Parathyroid adenoma (tissue), 2 donors: Measurements from ENCODE around the gene FAM53C.

ENCODE experiments used
- H2AFZ ChIP-seq: fragments of 300-600 bp; sonication (generic); one replicate; pipeline ENCODE4 v1.7.0; 2017; ENCODE audit warnings: antibody characterized with exemption, mild to moderate bottlenecking
- H3K27ac ChIP-seq: fragments of 300-600 bp; sonication (generic); one replicate; pipeline ENCODE4 v1.7.0; 2017
- H3K27me3 ChIP-seq: fragments of 300-600 bp; sonication (generic); one replicate; pipeline ENCODE4 v1.7.0; 2017; ENCODE audit warnings: low read length; ENCODE audit not compliant: control insufficient read depth, insufficient read depth
- H3K36me3 ChIP-seq: fragments of 300-600 bp; sonication (generic); one replicate; pipeline ENCODE4 v1.7.0; 2017; ENCODE audit warnings: low read length; ENCODE audit not compliant: control insufficient read depth, insufficient read depth
- H3K4me1 ChIP-seq: fragments of 300-600 bp; sonication (generic); one replicate; pipeline ENCODE4 v1.7.0; 2017; ENCODE audit warnings: control low read depth
- H3K4me2 ChIP-seq: fragments of 300-600 bp; sonication (generic); one replicate; pipeline ENCODE4 v1.7.0; 2017; ENCODE audit warnings: low read length
- H3K4me3 ChIP-seq: fragments of 300-600 bp; sonication (generic); one replicate; pipeline ENCODE4 v1.7.0; 2017; ENCODE audit warnings: low read depth, low read length
- H3K79me2 ChIP-seq: fragments of 300-600 bp; sonication (generic); one replicate; pipeline ENCODE4 v1.7.0; 2017; ENCODE audit warnings: control low read depth
- H3K9ac ChIP-seq: fragments of 300-600 bp; sonication (generic); one replicate; pipeline ENCODE4 v1.7.0; 2017; ENCODE audit warnings: mild to moderate bottlenecking
- H3K9me3 ChIP-seq: fragments of 300-600 bp; sonication (generic); one replicate; pipeline ENCODE4 v1.7.0; 2017; ENCODE audit warnings: low read length; ENCODE audit not compliant: control insufficient read depth
- TF ChIP-seq, protein P1 (sequence below): fragments of 300-600 bp; sonication (generic); IDR thresholded peaks from one replicate; pipeline ENCODE4 v1.7.0; 2017; ENCODE audit warnings: antibody characterized with exemption, mild to moderate bottlenecking
- donor health status: primary hyperparathyroidism.

FAM53C gene

DNA sequence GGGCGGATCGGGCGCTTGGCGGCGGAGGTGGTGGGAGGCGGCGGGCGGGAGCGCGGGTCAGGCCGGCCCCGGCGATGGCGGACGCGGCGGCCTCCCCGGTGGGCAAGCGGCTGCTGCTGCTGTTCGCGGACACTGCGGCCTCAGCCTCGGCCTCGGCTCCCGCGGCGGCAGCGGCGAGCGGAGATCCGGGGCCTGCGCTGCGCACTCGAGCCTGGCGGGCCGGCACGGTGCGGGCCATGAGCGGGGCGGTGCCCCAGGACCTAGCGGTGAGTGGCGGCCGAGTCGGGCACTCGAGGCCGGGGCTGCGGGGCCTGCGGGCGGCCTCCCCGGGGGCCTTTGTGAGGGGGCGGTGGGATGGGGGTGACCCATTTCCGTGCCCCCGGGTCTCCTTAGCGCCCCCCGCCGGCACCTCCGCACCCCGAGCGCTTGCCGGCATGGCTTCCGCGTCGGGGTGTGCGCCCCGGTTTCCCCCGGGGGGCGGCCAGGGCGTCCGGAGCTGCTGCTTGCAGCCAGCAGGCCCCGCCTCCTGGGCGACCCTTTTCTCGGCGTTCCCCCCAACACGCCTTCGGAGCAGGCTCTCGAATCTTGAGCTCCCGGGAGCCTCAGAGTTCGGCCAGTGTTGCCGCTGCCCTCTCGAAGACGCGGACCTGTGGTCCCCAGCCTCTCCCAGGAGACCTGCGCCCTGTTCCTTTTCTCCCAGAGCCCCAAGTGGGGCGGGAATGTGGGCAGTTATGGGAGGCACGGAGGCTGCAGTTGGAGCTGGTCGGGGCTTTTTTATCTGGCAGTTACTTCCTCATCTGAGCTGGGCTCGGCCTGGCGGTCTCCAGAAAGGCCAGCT lies 14.9 kb downstream of the FAM53C start:
- peaks cover 32% of the 10 kb centered on the region for H3K79me2 ChIP-seq
- H3K9ac ChIP-seq: peak overlapping the region; percentile 97
- TF ChIP-seq, protein P1, sequence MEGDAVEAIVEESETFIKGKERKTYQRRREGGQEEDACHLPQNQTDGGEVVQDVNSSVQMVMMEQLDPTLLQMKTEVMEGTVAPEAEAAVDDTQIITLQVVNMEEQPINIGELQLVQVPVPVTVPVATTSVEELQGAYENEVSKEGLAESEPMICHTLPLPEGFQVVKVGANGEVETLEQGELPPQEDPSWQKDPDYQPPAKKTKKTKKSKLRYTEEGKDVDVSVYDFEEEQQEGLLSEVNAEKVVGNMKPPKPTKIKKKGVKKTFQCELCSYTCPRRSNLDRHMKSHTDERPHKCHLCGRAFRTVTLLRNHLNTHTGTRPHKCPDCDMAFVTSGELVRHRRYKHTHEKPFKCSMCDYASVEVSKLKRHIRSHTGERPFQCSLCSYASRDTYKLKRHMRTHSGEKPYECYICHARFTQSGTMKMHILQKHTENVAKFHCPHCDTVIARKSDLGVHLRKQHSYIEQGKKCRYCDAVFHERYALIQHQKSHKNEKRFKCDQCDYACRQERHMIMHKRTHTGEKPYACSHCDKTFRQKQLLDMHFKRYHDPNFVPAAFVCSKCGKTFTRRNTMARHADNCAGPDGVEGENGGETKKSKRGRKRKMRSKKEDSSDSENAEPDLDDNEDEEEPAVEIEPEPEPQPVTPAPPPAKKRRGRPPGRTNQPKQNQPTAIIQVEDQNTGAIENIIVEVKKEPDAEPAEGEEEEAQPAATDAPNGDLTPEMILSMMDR: peak; percentile 34
- H3K36me3 ChIP-seq: no peaks in the 10 kb centered on the region
- H3K4me3 ChIP-seq: peak overlapping the region; percentile 88
- H2AFZ ChIP-seq: peak overlapping the region; percentile 92
- no peaks in the 10 kb centered on the region for H3K9me3 ChIP-seq
- H3K27me3 ChIP-seq: no peaks in the 10 kb centered on the region
- peaks cover 13% of the 10 kb centered on the region for H3K4me1 ChIP-seq
- peak overlapping the region; percentile 92 for H3K27ac ChIP-seq
- H3K4me2 ChIP-seq: peak overlapping the region; percentile 59

DNA sequence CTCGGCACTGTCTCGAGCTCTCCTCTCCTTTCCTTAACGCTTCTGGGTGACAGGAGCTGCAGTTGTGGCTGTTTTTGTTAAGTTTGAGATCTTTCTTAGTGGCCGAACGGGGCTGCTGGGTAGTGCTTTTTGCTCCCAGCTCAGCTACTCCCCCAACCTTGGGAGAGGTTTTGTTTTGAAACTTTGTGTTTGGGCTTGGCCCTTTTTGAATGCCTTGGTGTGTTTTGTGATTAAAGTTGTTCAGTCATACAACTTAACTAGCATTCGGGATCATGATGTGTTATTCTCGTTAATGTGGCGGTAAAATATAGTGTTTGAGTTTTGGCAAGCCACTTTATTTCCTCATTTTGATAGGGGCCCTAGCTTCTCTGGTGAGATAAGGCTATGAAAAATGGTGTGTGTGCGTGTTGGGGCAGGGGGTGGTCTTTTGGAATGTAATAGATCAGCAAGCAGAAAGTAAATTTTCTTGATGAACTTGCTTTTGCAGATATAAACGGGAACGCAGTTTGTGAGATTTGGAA lies 15.6 kb downstream of the FAM53C start:
- TF ChIP-seq, protein P1: no peak
- peak overlapping the region; percentile 88 for H3K4me3 ChIP-seq
- peak overlapping the region; percentile 92 for H3K27ac ChIP-seq
- H3K36me3 ChIP-seq: no peaks in the 10 kb centered on the region
- no peaks in the 10 kb centered on the region for H3K27me3 ChIP-seq
- H3K79me2 ChIP-seq: peaks cover 35% of the 10 kb centered on the region
- no peaks in the 10 kb centered on the region for H3K9me3 ChIP-seq
- H2AFZ ChIP-seq: peak overlapping the region; percentile 92
- peak overlapping the region; percentile 59 for H3K4me2 ChIP-seq
- peaks cover 13% of the 10 kb centered on the region for H3K4me1 ChIP-seq
- peak overlapping the region; percentile 97 for H3K9ac ChIP-seq

DNA sequence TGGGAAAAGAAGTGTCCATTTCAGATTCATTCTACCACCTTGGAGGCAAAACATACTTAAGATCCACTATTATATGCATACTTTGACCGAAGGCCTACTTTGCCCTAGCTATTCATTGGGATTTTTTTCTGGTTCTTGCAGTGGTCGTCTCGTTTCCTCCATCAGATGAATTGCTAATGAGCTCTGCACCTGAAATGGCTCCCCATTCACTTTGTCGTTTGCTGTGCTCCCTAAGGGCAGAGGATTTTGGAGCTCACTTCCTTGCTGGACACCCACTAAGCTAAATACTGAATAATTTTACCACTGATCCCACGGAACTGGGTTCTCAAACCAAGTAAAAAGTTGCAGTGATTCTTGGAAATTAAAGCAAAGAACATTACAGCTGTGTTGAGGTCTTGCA lies 16.3 kb downstream of the FAM53C start:
- no peak overlapping the region for H2AFZ ChIP-seq
- TF ChIP-seq, protein P1: no peak
- H3K4me3 ChIP-seq: peak overlapping the region; percentile 88
- H3K79me2 ChIP-seq: peaks cover 40% of the 10 kb centered on the region
- no peaks in the 10 kb centered on the region for H3K27me3 ChIP-seq
- no peaks in the 10 kb centered on the region for H3K9me3 ChIP-seq
- H3K4me2 ChIP-seq: peak overlapping the region; percentile 59
- H3K27ac ChIP-seq: peak overlapping the region; percentile 92
- H3K9ac ChIP-seq: no peak overlapping the region
- H3K4me1 ChIP-seq: peaks cover 13% of the 10 kb centered on the region
- H3K36me3 ChIP-seq: no peaks in the 10 kb centered on the region

DNA sequence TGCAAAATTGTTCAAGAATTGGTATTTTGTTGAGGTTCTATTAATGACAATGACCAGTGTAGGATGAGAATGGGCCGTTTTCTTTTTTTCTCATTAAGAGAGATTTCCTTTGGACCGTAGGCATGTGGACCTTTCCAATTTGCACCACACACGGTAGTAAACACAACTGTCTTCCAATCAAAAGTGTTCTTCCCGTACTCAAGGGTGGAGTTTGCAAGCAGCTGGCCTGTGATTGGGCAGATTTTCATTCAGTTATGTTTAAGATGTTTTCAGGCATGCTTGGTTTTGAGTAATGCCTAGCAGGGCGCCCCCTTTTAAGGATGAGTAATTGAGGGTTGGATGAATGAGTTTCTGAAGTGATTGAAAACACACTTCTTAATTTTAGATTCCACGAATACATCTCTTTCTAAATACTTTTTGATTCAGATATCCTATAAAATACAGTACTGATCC lies 16.9 kb downstream of the FAM53C start:
- H3K9ac ChIP-seq: no peak overlapping the region
- H2AFZ ChIP-seq: no peak overlapping the region
- peaks cover 13% of the 10 kb centered on the region for H3K4me1 ChIP-seq
- H3K9me3 ChIP-seq: no peaks in the 10 kb centered on the region
- H3K27ac ChIP-seq: peak overlapping the region; percentile 92
- H3K4me2 ChIP-seq: peak overlapping the region; percentile 59
- H3K4me3 ChIP-seq: no peak overlapping the region
- no peaks in the 10 kb centered on the region for H3K27me3 ChIP-seq
- H3K36me3 ChIP-seq: no peaks in the 10 kb centered on the region
- peaks cover 40% of the 10 kb centered on the region for H3K79me2 ChIP-seq
- TF ChIP-seq, protein P1: no peak
